H1 (cell line): ENCODE results near the gene ZNF366. TPM values are rescaled to one million over a fixed set of nuclear protein-coding genes. Genes with fewer than 3 reads are reported as not detected.

ENCODE experiments used
- ATF3 ChIP-seq: IDR thresholded peaks from 2 replicates; pipeline ENCODE4 v1.6.1; 2011; ENCODE audit warnings: low read depth, mild to moderate bottlenecking, low read length; ENCODE audit not compliant: insufficient read depth
- CHD7 ChIP-seq: fragments of 300-600 bp; sonication (generic); IDR thresholded peaks from 2 replicates; pipeline ENCODE4 v1.7.1; 2012; ENCODE audit warnings: low read length, moderate library complexity, mild to moderate bottlenecking, inconsistent platforms; ENCODE audit not compliant: insufficient replicate concordance
- CREB1 ChIP-seq: IDR thresholded peaks from 2 replicates; pipeline ENCODE4 v1.6.1; 2012; ENCODE audit warnings: inconsistent platforms
- KDM1A ChIP-seq: fragments of 200-600, 300-600 bp; sonication (generic); IDR thresholded peaks from 2 replicates; pipeline ENCODE4 v1.7.1; 2016; ENCODE audit warnings: mild to moderate bottlenecking, low read length, borderline replicate concordance
- TBP ChIP-seq: IDR thresholded peaks from 2 replicates; pipeline ENCODE4 v1.6.1; 2011; ENCODE audit warnings: low read depth, low read length, improper control_type of control experiment
- polyA plus RNA-seq, 7 experiments: library from polyadenylated mRNA; depleted of rRNA in 3 of 7; stranded (reverse) in 5 of 7; unstranded in 2 of 7; fragments of >200 nt in 5 of 7; fragments of 200-250 nt in 2 of 7; gene quantifications; 1 replicate in 5 of 7; 2 replicates in 1 of 7; 4 replicates in 1 of 7; pipeline versions ENCODE4 v1.2.1 to v1.2.3, GENCODE V29; 2011 to 2013; ENCODE audit warnings: missing spikeins in 2 of 7, mixed read lengths in 2 of 7
- total RNA-seq: library from RNA; stranded (reverse); fragmentation: NEBNext Ultra II Directional; extraction: Animal tissue kit (Norgen Biotek cat#: 25700); gene quantifications from 2 replicates; pipeline ENCODE4 v1.2.1, GENCODE V29; 2021

Gene ZNF366
- total and polyA plus RNA-seq, 2 of the 8 experiments (the other 6 are each of a cell fraction or from before 2014, with no cell fraction given): not detected

- TF ChIP-seq CHD7 (no peak), KDM1A (no peak), TBP (no peak), CREB1 (no peak), ATF3 (no peak)
Measured at GRCh38 chr5:72426019-72426418, 81.2 kb downstream of the ZNF366 start (continued).
